Esophagus muscularis mucosa (tissue), 4 donors: Measurements from ENCODE around the gene GPC1. TPM values are rescaled to one million over a fixed set of nuclear protein-coding genes. Genes with fewer than 3 reads are reported as not detected.

Experiments
- DNase-seq: peaks from one replicate; pipeline ENCODE4 v3.0.0-alpha.2; 2017; ENCODE audit errors: extremely low spot score
- H3K27ac ChIP-seq, 4 donors: fragments of 200-600 bp; sonication (generic); replicated peaks in 1 of 4; 1 replicate in 3 of 4; 2 replicates in 1 of 4; pipeline ENCODE4 v1.5.1; 2016 to 2019; ENCODE audit warnings: mild to moderate bottlenecking in 1 of 4
- H3K27me3 ChIP-seq, 4 donors: fragments of 200-600 bp; sonication (generic); one replicate each; pipeline versions ENCODE4 v1.5.1 to v1.6.0; 2016 to 2019
- H3K36me3 ChIP-seq, 4 donors: fragments of 200-600 bp; sonication (generic); one replicate each; pipeline ENCODE4 v1.5.1; 2016 to 2019
- H3K4me1 ChIP-seq, 4 donors: fragments of 200-600 bp; sonication (generic); one replicate each; pipeline ENCODE4 v1.5.1; 2016 to 2019
- H3K4me3 ChIP-seq, 4 donors: fragments of 200-600 bp; sonication (generic); 1 replicate in 2 of 4; 2 replicates in 2 of 4; pipeline ENCODE4 v1.5.1; 2016 to 2019; ENCODE audit warnings: mild to moderate bottlenecking in 4 of 4, moderate library complexity in 1 of 4
- H3K9me3 ChIP-seq, 4 donors: fragments of 200-600 bp; sonication (generic); 1 replicate in 3 of 4; 2 replicates in 1 of 4; pipeline ENCODE4 v1.5.1; 2016 to 2019
- CTCF ChIP-seq, 3 experiments: fragments of 200-600 bp in 2 of 3; fragments of 450-650 bp in 1 of 3; sonication (generic) in 2 of 3; IDR thresholded peaks; one replicate each; pipeline ENCODE4 v1.5.1; 2017 to 2019; ENCODE audit warnings: antibody characterized with exemption in 3 of 3, mild to moderate bottlenecking in 2 of 3, moderate library complexity in 1 of 3
- EP300 ChIP-seq: sonication (generic); formaldehyde crosslinking; IDR thresholded peaks from one replicate; pipeline ENCODE4 v1.6.1; 2017; ENCODE audit warnings: antibody characterized with exemption
- POLR2A ChIP-seq: fragments of 450-650 bp; IDR thresholded peaks from one replicate; pipeline ENCODE4 v1.6.1; 2017; ENCODE audit warnings: antibody characterized with exemption, moderate library complexity, mild to moderate bottlenecking, low read depth
- POLR2AphosphoS5 ChIP-seq, 2 donors: sonication (generic); formaldehyde crosslinking; IDR thresholded peaks; one replicate each; pipeline ENCODE4 v1.6.1; 2017; ENCODE audit warnings: antibody characterized with exemption in 2 of 2
- WGBS: methylation state at CpG from one replicate; pipeline ENCODE4 v1.1.5; 2018; 5-methylcytosine and 5-hydroxymethylcytosine counted together
- intact Hi-C: fragments of 100-400 bp; cut with DNase I; formaldehyde crosslinking; loops from one replicate; pipeline ENCODE4 v1.15.1; 2023
- total RNA-seq, 4 donors: library from RNA; depleted of rRNA; stranded (reverse); fragments of >200 nt; gene quantifications; one replicate each; pipeline versions ENCODE4 v1.1.0 to v1.2.1, GENCODE V29; 2016

The GPC1 gene
- total RNA-seq, 4 donors from 2014 or later: 29.1 to 71.5 (median 41.8) TPM

GRCh38 chr2:240448387-240449274, 13.2 kb downstream of the GPC1 start:
- peaks cover 0 to 19% (median 5%) of the 10 kb centered on the region in 4 donors for H3K36me3 ChIP-seq
- 98% methylated on average over 15 of the region's 23 CpGs for WGBS
- no peaks in the 10 kb centered on the region for H3K9me3 ChIP-seq
- H3K4me3 ChIP-seq: no peak overlapping the region
- no peak for DNase-seq
- H3K27me3 ChIP-seq: peaks cover 0 to 20% (median 0%) of the 10 kb centered on the region in 4 donors
- intact Hi-C loops: no loop called here
- H3K4me1 ChIP-seq: peaks cover 29 to 40% (median 35%) of the 10 kb centered on the region in 4 donors
- H3K27ac ChIP-seq: no peak overlapping the region
- TF ChIP-seq CTCF (IDR thresholded peaks at IDR 0.05) (no peak), EP300 (no peak), POLR2A (no peak), POLR2AphosphoS5 (IDR thresholded peaks at IDR 0.05) (no peak)

DNA sequence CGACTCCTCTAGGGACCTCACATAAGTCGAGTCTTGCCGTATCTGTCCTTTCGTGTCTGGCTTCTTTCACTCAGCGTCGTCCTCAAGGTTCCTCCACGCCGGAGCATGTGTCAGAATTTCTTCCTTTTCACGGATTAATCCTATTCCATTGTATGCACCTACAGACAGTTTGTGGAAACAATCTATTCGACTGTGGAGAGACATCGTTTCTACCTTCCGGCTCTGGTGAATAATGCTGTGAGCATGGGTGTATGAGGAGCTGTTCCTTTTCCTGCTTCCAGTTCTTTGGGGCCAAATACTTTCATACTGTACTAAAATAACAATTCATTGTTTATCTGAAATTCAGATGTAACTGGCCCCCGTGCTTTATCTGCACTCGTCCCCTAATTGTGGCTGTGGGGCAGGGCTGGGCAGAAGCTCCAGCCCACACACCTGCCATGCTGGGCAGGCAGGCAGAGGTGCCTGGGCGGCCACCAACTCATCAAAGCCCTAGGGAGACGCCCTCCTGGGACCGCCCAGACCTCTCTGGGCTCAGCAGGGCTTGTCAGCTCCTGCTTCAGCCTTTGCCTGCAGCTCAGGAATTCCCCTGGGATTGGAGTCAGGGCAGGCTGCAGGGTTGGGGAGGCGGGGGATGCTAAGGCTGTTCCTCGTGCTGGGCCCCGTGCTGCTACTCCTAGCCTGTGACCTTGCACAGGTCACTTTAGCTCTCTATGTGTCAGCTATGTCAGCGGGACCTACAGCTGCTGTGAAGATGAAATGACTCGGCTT, 14.5 kb downstream of the GPC1 start:
- 75% methylated on average over 20 of the region's 22 CpGs for WGBS
- Histone ChIP-seq H3K27me3 (peaks cover 0 to 28% (median 0%) of the 10 kb centered on the region in 4 donors), H3K9me3 (no peaks in the 10 kb centered on the region), H3K4me1 (peaks cover 38 to 53% (median 42%) of the 10 kb centered on the region in 4 donors), H3K36me3 (peaks cover 0 to 15% (median 5%) of the 10 kb centered on the region in 4 donors), H3K27ac (no peak overlapping the region), H3K4me3 (no peak overlapping the region)
- intact Hi-C loops: no loop called here
- DNase-seq: no peak
- no peak for TF ChIP-seq CTCF (IDR thresholded peaks at IDR 0.05)
- TF ChIP-seq POLR2A: no peak
- TF ChIP-seq EP300: no peak
- TF ChIP-seq POLR2AphosphoS5 (IDR thresholded peaks at IDR 0.05): no peak

DNA sequence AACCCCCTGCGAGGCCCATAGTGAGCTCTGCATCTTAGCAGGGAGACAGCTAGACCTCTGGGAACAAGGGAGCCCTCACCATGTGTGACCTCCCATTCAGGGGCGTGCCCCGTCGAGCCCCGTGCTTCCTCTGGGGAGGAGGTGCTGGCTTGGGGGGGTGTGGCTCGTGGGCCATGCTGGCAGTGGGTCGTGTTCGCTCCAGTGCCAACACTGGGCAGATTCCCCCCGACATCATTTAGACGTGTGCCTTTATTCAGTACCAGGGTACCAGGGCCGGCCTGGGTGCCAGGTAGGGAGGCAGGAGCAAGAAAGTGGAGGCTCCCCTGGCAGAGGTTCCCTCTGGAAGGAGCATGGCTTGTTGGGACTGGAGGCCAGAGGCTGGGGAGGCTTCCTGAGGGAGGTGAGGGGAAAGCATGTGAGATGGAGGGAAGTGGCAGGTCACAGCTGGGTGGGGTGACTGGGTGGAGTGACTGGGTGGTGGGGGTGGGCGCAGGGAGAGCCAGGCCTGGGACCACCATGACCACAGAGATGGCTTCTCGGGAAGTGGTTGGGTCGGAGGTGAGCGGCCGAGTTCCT, 15.2 kb downstream of the GPC1 start:
- no peaks in the 10 kb centered on the region for H3K9me3 ChIP-seq
- no peak overlapping the region for H3K27ac ChIP-seq
- no peak for DNase-seq
- H3K27me3 ChIP-seq: peaks cover 0 to 29% (median 0%) of the 10 kb centered on the region in 4 donors
- H3K4me3 ChIP-seq: no peak overlapping the region
- H3K4me1 ChIP-seq: peaks cover 45 to 60% (median 49%) of the 10 kb centered on the region in 4 donors
- TF ChIP-seq POLR2AphosphoS5 (IDR thresholded peaks at IDR 0.05) (no peak), EP300 (no peak), CTCF (IDR thresholded peaks at IDR 0.05) (no peak), POLR2A (no peak)
- intact Hi-C loops: no loop called here
- 76% methylated on average over 11 of the region's 16 CpGs for WGBS
- peaks cover 0 to 10% (median 4%) of the 10 kb centered on the region in 4 donors for H3K36me3 ChIP-seq

GRCh38 chr2:240451108-240451611, 15.7 kb downstream of the GPC1 start:
- Histone ChIP-seq H3K9me3 (no peaks in the 10 kb centered on the region), H3K27ac (no peak overlapping the region), H3K4me1 (peaks cover 47 to 65% (median 54%) of the 10 kb centered on the region in 4 donors), H3K27me3 (peaks cover 0 to 35% (median 0%) of the 10 kb centered on the region in 4 donors), H3K36me3 (peaks cover 0 to 6% (median 2%) of the 10 kb centered on the region in 4 donors), H3K4me3 (no peak overlapping the region)
- WGBS: 88% methylated on average over 11 of the region's 13 CpGs
- DNase-seq: no peak
- TF ChIP-seq POLR2AphosphoS5 (IDR thresholded peaks at IDR 0.05): no peak
- TF ChIP-seq EP300: no peak
- TF ChIP-seq POLR2A: no peak
- intact Hi-C loops: no loop called here
